Ureter (tissue), 1 donor: ENCODE measurements around the gene PDGFRA. TPM values are rescaled to one million over a fixed set of nuclear protein-coding genes. Genes with fewer than 3 reads are reported as not detected.
"Not testable (repeated sequence)": the region's sequence is repeated elsewhere in the genome, so short reads cannot be mapped to it uniquely, and the experiment has no call there.

Source experiments
- DNase-seq: peaks from one replicate; pipeline ENCODE4 v3.0.0-alpha.2; 2020; ENCODE audit warnings: low spot score
- total RNA-seq: library from RNA; stranded (reverse); gene quantifications from one replicate; pipeline ENCODE4 v1.2.4, GENCODE V29; 2023
- donor health status: DM: yes; HTN: yes; CAD: no.

PDGFRA gene
- total RNA-seq, 1 donor from 2014 or later, result 96.5 TPM

- DNase-seq, result no peak
Observed at GRCh38 chr4:54227256-54228055, 1.6 kb upstream of the PDGFRA start.

- peak; percentile 74 for DNase-seq
Observed at GRCh38 chr4:54228056-54228527, 1.0 kb upstream of the PDGFRA start.

GRCh38 chr4:54228546-54228945, 547 bp upstream of the PDGFRA start:
- DNase-seq, result no peak

GRCh38 chr4:54229631-54230483, 764 bp downstream of the PDGFRA start:
- no peak for DNase-seq

GRCh38 chr4:54230484-54231418, 1.7 kb downstream of the PDGFRA start:
- DNase-seq, result no peak

- no peak for DNase-seq
Observed at GRCh38 chr4:54231419-54231767, 2.3 kb downstream of the PDGFRA start.

GRCh38 chr4:54231768-54232688, 2.9 kb downstream of the PDGFRA start:
- peak; percentile 71 for DNase-seq

- peak; percentile 87 for DNase-seq
Observed at GRCh38 chr4:54233277-54233696, 4.2 kb downstream of the PDGFRA start.

GRCh38 chr4:54233697-54234496, 4.8 kb downstream of the PDGFRA start:
- peak; percentile 84 for DNase-seq

GRCh38 chr4:54234497-54235205, 5.6 kb downstream of the PDGFRA start:
- DNase-seq, result no peak

GRCh38 chr4:54236316-54236715, 7.2 kb downstream of the PDGFRA start:
- not testable (repeated sequence) for DNase-seq

- no peak for DNase-seq
Observed at GRCh38 chr4:54237770-54238169, 8.7 kb downstream of the PDGFRA start.

- no peak for DNase-seq
Observed at GRCh38 chr4:54238389-54238788, 9.3 kb downstream of the PDGFRA start.

- not testable (repeated sequence) for DNase-seq
Observed at GRCh38 chr4:54241268-54241823, 12.3 kb downstream of the PDGFRA start.

GRCh38 chr4:54243541-54243940, 14.4 kb downstream of the PDGFRA start:
- not testable (repeated sequence) for DNase-seq

GRCh38 chr4:54252312-54252711, 23.2 kb downstream of the PDGFRA start:
- DNase-seq, result not testable (repeated sequence)

- DNase-seq, result no peak
Observed at GRCh38 chr4:54254116-54254914, 25.2 kb downstream of the PDGFRA start.

GRCh38 chr4:54254915-54255246, 25.8 kb downstream of the PDGFRA start:
- no peak for DNase-seq
